Liver (tissue), 9 donors: ENCODE results near the gene NFYC. TPM values are rescaled to one million over a fixed set of nuclear protein-coding genes. Genes with fewer than 3 reads are reported as not detected.

Source experiments
- DNase-seq: peaks from one replicate; pipeline ENCODE4 v3.0.0-alpha.2; 2017; ENCODE audit warnings: low spot score
- H3K27ac ChIP-seq, 2 donors: one replicate each; pipeline ENCODE4 v1.7.0; 2013; ENCODE audit warnings: inconsistent platforms in 2 of 2, low read length in 2 of 2, control low read depth in 1 of 2, low read depth in 1 of 2, mild to moderate bottlenecking in 1 of 2
- H3K27me3 ChIP-seq, 4 donors: one replicate each; pipeline versions ENCODE4 v1.6.1 to v1.7.0; 2013; ENCODE audit warnings: low read length in 3 of 4, inconsistent platforms in 1 of 4, mild to moderate bottlenecking in 1 of 4, moderate library complexity in 1 of 4; ENCODE audit not compliant: control insufficient read depth in 4 of 4, insufficient read depth in 4 of 4
- H3K36me3 ChIP-seq, 4 donors: one replicate each; pipeline versions ENCODE4 v1.6.1 to v1.7.0; 2013; ENCODE audit warnings: low read length in 3 of 4, mild to moderate bottlenecking in 3 of 4, low read depth in 1 of 4, moderate library complexity in 1 of 4; ENCODE audit not compliant: control insufficient read depth in 4 of 4, insufficient read depth in 3 of 4
- H3K4me1 ChIP-seq, 4 donors: one replicate each; pipeline versions ENCODE4 v1.6.1 to v1.7.0; 2013; ENCODE audit warnings: low read length in 3 of 4, mild to moderate bottlenecking in 3 of 4, moderate library complexity in 1 of 4; ENCODE audit not compliant: control insufficient read depth in 4 of 4, insufficient read depth in 4 of 4
- H3K4me3 ChIP-seq, 3 donors: one replicate each; pipeline versions ENCODE4 v1.6.1 to v1.7.0; 2013; ENCODE audit warnings: low read length in 3 of 3, control low read depth in 1 of 3, low read depth in 1 of 3, mild to moderate bottlenecking in 1 of 3
- H3K9ac ChIP-seq, 2 donors: one replicate each; pipeline ENCODE4 v1.7.0; 2013; ENCODE audit warnings: low read length in 2 of 2, mild to moderate bottlenecking in 2 of 2, moderate library complexity in 2 of 2, control low read depth in 1 of 2, low read depth in 1 of 2
- H3K9me3 ChIP-seq, 4 donors: one replicate each; pipeline versions ENCODE4 v1.6.1 to v1.7.0; 2013; ENCODE audit warnings: low read length in 3 of 4; ENCODE audit not compliant: control insufficient read depth in 4 of 4
- ATF3 ChIP-seq: IDR thresholded peaks from 2 replicates; pipeline ENCODE4 v1.6.1; 2016; ENCODE audit warnings: antibody characterized with exemption
- CTCF ChIP-seq: fragments of 150-350 bp; IDR thresholded peaks from 2 replicates; pipeline ENCODE4 v1.5.1; 2017; ENCODE audit warnings: improper control_type of control experiment, low read depth, low read length; ENCODE audit not compliant: missing input control
- EGR1 ChIP-seq, 2 donors: IDR thresholded peaks; 2 replicates each; pipeline ENCODE4 v1.6.1; 2016 to 2018; ENCODE audit warnings: antibody characterized with exemption in 2 of 2, low read depth in 2 of 2
- FOXA1 ChIP-seq: IDR thresholded peaks from 2 replicates; pipeline ENCODE4 v1.6.1; 2016; ENCODE audit warnings: antibody characterized with exemption
- FOXA2 ChIP-seq: IDR thresholded peaks from 2 replicates; pipeline ENCODE4 v1.6.1; 2016; ENCODE audit warnings: antibody characterized with exemption
- GABPA ChIP-seq, 2 donors: IDR thresholded peaks in 1 of 2; conservative IDR thresholded peaks in 1 of 2; 2 replicates each; pipeline ENCODE4 v1.6.1; 2016; ENCODE audit warnings: antibody characterized with exemption in 2 of 2, mild to moderate bottlenecking in 1 of 2, moderate library complexity in 1 of 2
- HNF4A ChIP-seq, 2 donors: conservative IDR thresholded peaks; 2 replicates each; pipeline ENCODE4 v1.6.1; 2016; ENCODE audit warnings: antibody characterized with exemption in 2 of 2, mild to moderate bottlenecking in 2 of 2
- HNF4G ChIP-seq: IDR thresholded peaks from 2 replicates; pipeline ENCODE4 v1.6.1; 2016; ENCODE audit warnings: antibody characterized with exemption
- JUND ChIP-seq, 2 donors: IDR thresholded peaks; 2 replicates each; pipeline ENCODE4 v1.6.1; 2016; ENCODE audit warnings: antibody characterized with exemption in 2 of 2
- MAX ChIP-seq: IDR thresholded peaks from 2 replicates; pipeline ENCODE4 v1.6.1; 2016; ENCODE audit warnings: antibody characterized with exemption
- NR2F2 ChIP-seq: IDR thresholded peaks from 2 replicates; pipeline ENCODE4 v1.6.1; 2016; ENCODE audit warnings: antibody characterized with exemption
- RAD21 ChIP-seq, 2 donors: IDR thresholded peaks; 2 replicates each; pipeline ENCODE4 v1.6.1; 2016; ENCODE audit warnings: antibody characterized with exemption in 2 of 2, mild to moderate bottlenecking in 2 of 2
- REST ChIP-seq: IDR thresholded peaks from 2 replicates; pipeline ENCODE4 v1.6.1; 2016; ENCODE audit warnings: antibody characterized with exemption, mild to moderate bottlenecking
- RXRA ChIP-seq, 2 donors: IDR thresholded peaks; 2 replicates each; pipeline ENCODE4 v1.6.1; 2017 to 2018; ENCODE audit warnings: antibody characterized with exemption in 2 of 2, mild to moderate bottlenecking in 1 of 2
- SP1 ChIP-seq: IDR thresholded peaks from 2 replicates; pipeline ENCODE4 v1.6.1; 2018; ENCODE audit warnings: antibody characterized with exemption, mild to moderate bottlenecking
- TAF1 ChIP-seq: conservative IDR thresholded peaks from 2 replicates; pipeline ENCODE4 v1.6.1; 2016; ENCODE audit warnings: antibody characterized with exemption, mild to moderate bottlenecking
- YY1 ChIP-seq: IDR thresholded peaks from 2 replicates; pipeline ENCODE4 v1.6.1; 2016; ENCODE audit warnings: antibody characterized with exemption, mild to moderate bottlenecking
- ZBTB33 ChIP-seq: IDR thresholded peaks from 2 replicates; pipeline ENCODE4 v1.6.1; 2016; ENCODE audit warnings: antibody characterized with exemption
- WGBS: extraction: QIAGEN DNeasy Blood & Tissue Kit; methylation state at CpG from one replicate; pipeline ENCODE4 v1.1.7; 2013; 5-methylcytosine and 5-hydroxymethylcytosine counted together
- polyA plus RNA-seq, 2 donors: library from polyadenylated mRNA; stranded (reverse) in 1 of 2; unstranded in 1 of 2; fragments of 200-250 nt in 1 of 2; fragments of >200 nt in 1 of 2; fragmentation: Nextera tagmentation in 1 of 2; extraction: Ambion mirVana in 1 of 2; gene quantifications; one replicate each; pipeline versions ENCODE4 v1.2.1 to v1.2.3, GENCODE V29; 2013 to 2015
- total RNA-seq, 2 donors: library from RNA; depleted of rRNA; stranded (reverse); fragments of >200 nt; gene quantifications; one replicate each; pipeline ENCODE4 v1.2.3, GENCODE V29; 2014
- donor health status: healthy.
- donor health status: healthy.
- donor health status: healthy.
- donor health status: healthy.
- donor health status: healthy.

NFYC gene
- total and polyA plus RNA-seq, 4 donors = 18.3 to 28.1 (median 26.8) TPM

- DNase-seq = no peak
- H3K9ac ChIP-seq = peak overlapping the region in 1 of 2 donors; percentile 3
- no peaks in the 10 kb centered on the region for H3K9me3 ChIP-seq
- TF ChIP-seq RXRA (IDR thresholded peaks at IDR 0.05) = peak; percentile 96 to 97
- TF ChIP-seq HNF4G = peak; percentile 97
- TF ChIP-seq ZBTB33 = peak; percentile 75
- TF ChIP-seq YY1 = peak; percentile 83
- peak; percentile 64 for TF ChIP-seq MAX
- no peak for TF ChIP-seq GABPA (IDR thresholded peaks at IDR 0.05 in 1 of 2, conservative IDR thresholded peaks at IDR 0.05 in 1 of 2)
- TF ChIP-seq FOXA1 = peak; percentile 49
- TF ChIP-seq TAF1 = peak; percentile 28
- TF ChIP-seq RAD21 (IDR thresholded peaks at IDR 0.05) = peak; percentile 51 to 62
- TF ChIP-seq REST = peak; percentile 45
- TF ChIP-seq SP1 = peak; percentile 97
- TF ChIP-seq NR2F2 = peak; percentile 42
- peak; percentile 99 for TF ChIP-seq HNF4A (conservative IDR thresholded peaks at IDR 0.05)
- TF ChIP-seq FOXA2 = peak; percentile 35
- TF ChIP-seq ATF3 = peak; percentile 40
- TF ChIP-seq CTCF = no peak
- peak; percentile 50 to 75 for TF ChIP-seq JUND (IDR thresholded peaks at IDR 0.05)
- no peak for TF ChIP-seq EGR1 (IDR thresholded peaks at IDR 0.05; ENCODE audit: low read depth in 2 of 2)
- H3K36me3 ChIP-seq = peaks cover 8 to 36% (median 28%) of the 10 kb centered on the region in 4 donors
- peak overlapping the region; percentile 28 to 58 for H3K27ac ChIP-seq
- H3K4me3 ChIP-seq = no peak overlapping the region
- peaks cover 22 to 75% (median 57%) of the 10 kb centered on the region in 4 donors for H3K4me1 ChIP-seq
- H3K27me3 ChIP-seq = no peaks in the 10 kb centered on the region
- 61% methylated on average over 6 of the region's 6 CpGs for WGBS
These were observed 67.3 kb downstream of the NFYC start for GRCh38 chr1:40758578-40759343.
